GM13976 (cell line): ENCODE data around the gene F10.

ENCODE experiments used
- DNase-seq: peaks from one replicate; pipeline ENCODE4 v3.0.0; 2012; ENCODE audit warnings: low spot score
- in situ Hi-C: fragments of 300-500 bp; cut with MboI; formaldehyde crosslinking; loops from one replicate; pipeline ENCODE4 v1.12.0; 2022; ENCODE audit warnings: low sequenced_read_pairs, mixed read lengths, inconsistent platforms; ENCODE audit not compliant: unreplicated experiment
- TF ChIP-seq, protein P1 (sequence below): IDR thresholded peaks from 2 replicates; pipeline ENCODE4 v1.5.1; 2012; ENCODE audit warnings: borderline replicate concordance, mild to moderate bottlenecking; ENCODE audit not compliant: insufficient read depth; ENCODE audit errors: extremely low read depth, missing control alignments, control extremely low read depth

Gene F10

DNA sequence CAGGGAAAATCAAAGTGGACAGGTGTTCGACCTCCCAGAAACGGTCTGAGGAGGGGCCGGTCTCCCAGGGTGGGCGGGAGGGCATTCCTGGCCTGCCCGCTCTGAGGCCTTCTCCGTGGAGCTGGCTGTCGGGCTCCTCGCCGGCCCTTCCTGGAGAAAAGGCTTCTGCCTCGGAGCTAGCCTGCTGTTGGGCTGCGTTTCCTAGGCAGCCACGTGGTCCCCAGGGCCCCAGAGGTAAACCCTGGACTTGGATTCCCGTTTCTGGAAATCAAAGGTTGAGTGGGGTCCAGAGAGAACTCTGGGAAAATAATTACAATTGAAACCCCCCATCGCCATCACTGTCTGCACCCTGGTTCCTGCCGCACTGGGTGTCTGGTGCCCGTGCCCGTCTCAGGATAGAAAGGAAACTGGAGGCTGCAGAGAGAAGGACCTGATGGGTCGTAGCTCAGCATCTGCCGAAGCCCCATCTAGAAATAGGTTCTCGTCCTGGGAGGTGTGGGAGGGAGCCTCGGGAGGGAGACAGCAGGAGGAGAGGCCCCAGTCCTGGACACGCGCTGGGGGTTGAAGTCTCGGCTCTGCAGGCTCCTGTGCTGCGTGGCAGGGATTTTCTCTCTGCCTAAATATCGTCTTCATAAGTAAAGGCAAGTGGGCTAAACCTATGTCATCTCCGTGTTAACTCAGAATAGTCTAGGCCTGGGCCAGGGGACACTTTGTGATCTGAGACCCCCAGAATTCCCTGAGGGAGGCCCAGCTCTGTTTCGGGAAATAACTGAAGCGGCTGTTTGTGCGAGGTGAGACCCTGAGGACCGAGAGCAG lies 28.2 kb downstream of the F10 start:
- TF ChIP-seq, protein P1, sequence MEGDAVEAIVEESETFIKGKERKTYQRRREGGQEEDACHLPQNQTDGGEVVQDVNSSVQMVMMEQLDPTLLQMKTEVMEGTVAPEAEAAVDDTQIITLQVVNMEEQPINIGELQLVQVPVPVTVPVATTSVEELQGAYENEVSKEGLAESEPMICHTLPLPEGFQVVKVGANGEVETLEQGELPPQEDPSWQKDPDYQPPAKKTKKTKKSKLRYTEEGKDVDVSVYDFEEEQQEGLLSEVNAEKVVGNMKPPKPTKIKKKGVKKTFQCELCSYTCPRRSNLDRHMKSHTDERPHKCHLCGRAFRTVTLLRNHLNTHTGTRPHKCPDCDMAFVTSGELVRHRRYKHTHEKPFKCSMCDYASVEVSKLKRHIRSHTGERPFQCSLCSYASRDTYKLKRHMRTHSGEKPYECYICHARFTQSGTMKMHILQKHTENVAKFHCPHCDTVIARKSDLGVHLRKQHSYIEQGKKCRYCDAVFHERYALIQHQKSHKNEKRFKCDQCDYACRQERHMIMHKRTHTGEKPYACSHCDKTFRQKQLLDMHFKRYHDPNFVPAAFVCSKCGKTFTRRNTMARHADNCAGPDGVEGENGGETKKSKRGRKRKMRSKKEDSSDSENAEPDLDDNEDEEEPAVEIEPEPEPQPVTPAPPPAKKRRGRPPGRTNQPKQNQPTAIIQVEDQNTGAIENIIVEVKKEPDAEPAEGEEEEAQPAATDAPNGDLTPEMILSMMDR = no peak
- DNase-seq = no peak
- in situ Hi-C loops = no loop called here

DNA sequence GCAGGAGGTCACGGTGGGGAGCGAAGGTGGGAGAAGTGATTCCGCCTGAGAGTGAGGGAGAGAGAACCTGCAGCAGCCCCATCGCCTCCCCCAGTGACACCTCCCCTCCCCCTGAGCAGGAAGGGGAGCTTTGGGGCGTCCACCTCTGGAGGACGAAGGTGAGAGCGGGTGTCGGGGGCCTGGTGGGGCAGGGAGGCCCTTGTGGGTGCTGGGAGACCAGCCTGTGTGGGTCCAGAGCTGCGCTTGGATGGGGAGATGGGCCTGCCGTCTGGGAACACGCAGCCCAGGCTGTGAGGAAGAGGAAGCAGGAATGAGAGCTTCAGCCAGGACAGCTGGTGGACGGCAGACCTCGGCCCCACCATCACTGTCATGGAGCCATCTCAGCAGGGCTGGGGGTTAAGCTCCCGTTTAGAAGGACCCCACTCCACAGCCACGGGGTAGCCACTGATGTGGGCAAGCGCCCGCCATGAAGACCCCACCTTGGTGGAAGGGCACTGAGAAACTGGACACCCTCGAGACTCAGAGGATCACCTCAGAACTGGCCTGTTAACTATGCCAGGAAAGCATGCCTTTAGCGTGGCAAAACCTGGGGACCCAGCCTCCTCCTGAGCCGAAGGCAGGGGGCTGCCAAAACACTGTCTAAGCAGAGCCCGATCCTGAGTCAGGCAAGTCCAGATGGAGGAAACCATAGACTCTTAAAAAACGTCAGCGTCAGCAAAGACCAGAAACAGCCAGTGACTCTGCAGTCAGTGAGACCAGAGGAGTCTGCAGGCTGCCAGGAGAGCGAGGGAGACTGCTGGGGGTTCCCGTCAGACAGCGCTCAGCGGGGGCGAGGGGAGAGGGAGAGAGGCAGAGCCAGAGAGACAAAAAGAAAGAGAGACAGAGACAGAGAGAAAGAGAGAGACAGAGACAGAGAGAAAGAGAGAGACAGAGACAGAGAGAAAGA lies 29.4 kb downstream of the F10 start:
- no peak for DNase-seq
- TF ChIP-seq, protein P1 = no peak
- in situ Hi-C loops = no loop called here

DNA sequence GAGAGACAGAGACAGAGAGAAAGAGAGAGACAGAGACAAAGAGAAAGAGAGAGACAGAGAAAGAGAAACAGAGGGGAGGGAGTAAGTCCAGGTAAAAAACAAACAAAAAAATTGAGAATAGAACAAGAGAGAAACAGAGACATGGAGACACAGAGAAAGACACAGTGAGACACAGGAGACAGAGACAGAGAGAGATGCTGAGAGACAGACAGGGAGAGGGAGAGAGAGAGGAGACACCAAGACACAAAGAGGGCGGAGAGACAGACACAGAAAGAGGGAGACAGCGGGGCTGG lies 30.0 kb downstream of the F10 start:
- no peak for DNase-seq
- in situ Hi-C loops = no loop called here
- TF ChIP-seq, protein P1 = no peak

DNA sequence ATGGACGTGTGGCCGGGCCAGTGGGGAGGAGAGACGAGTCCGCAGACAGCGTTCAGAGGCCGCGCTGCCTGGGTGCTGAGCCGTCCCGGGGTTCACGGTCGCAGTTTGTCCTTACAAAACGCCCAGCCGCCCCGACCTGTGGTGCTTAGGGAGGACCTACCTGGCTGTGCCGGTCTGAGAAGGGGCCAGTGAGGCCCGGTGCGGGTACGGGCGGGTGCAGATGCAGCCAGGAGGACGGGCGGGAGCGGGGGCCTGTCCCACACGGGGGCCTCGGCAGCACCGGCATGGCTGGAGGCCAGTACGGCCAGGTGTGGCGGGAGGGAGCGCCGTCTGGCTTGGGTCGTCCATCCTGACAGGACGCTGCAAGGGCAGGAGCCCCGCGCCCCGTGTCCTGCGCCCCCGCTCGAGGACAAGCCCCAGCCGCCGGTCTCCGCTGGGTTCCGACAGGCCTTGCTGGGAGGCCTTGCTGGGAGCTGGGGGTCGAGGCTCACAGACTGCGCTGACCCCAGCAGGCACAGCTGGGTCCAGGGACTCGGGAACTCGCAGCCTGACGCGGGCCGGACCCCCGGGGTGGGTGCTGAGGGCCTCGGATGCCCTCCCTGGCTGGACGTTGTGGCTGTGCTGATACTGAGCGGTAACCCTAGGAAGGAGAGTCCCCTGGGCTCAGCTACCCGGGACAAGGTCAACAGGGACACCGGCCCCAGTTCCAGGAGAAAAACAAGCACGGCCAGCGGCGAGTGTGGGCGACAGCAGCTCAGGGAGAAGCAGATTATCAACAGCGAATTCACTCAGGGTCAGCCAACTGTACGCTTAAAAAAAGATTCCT lies 30.6 kb downstream of the F10 start:
- DNase-seq = no peak
- in situ Hi-C loops = no loop called here
- TF ChIP-seq, protein P1 = no peak

DNA sequence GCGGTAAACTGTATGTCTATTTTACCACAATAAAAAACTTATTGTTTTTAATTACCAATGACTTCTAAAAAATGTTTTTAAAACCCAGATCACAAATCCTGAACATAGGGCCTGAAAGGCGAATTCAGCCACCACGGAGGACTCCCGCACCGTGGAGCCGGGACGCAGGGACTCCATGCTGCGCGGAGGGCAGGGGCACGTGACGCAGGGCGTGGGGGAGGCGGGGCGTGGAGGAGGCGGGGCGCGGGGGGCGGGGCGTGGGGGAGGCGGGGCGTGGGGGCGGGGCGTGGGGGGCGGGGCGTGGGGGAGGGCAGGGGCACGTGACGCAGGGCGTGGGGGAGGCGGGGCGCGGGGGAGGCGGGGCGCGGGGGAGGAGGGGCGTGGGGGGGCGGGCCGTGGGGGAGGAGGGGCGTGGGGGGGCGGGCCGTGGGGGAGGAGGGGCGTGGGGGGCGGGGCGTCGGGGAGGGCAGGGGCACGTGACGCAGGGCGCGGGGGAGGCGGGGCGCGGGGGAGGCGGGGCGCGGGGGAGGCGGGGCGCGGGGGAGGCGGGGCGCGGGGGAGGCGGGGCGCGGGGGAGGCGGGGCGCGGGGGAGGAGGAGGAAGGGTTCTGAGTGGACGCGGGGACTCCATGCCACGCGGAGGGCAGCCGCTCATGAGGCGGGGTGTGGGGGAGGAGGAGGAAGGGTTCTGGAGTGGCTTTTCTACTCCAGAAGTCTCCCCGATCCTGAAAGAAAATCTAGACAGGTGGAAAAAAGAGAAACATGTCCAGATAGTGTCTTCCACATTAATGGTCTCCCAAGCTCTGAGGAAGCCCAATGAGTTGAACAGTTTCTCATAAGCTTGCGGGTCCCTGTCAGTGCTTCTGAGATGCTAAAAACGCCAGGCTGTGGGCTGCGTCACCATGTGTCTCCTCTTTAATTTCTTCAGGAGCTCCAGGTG lies 31.5 kb downstream of the F10 start:
- in situ Hi-C loops = no loop called here
- peak; percentile 80 for DNase-seq
- TF ChIP-seq, protein P1 = peak; percentile 14

DNA sequence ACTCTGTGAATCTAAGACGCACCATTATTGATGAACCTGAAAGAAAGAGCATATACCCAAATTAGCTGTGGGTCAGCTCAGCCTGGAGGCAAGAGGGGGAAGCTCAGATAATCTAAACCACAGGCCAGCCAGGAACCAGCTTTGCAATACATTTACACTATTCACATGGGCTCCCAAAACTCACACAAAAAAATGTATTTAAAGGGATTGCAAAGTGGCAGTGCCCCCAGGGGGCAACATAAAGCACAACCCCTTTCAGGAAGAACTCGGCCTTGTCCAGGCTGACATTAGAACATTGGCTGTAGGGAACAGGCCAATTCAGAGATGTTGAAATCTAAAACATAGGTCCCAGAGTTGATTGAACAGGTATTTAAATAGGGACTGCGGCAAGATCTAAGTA lies 32.6 kb downstream of the F10 start:
- TF ChIP-seq, protein P1 = no peak
- DNase-seq = no peak
- in situ Hi-C loops = no loop called here
